Stomach (tissue), 4 donors: ENCODE measurements around the gene SENP6.

ENCODE experiments used
- CTCF ChIP-seq, 7 experiments: fragments of 450-650 bp in 4 of 7; fragments of 200-600 bp in 3 of 7; sonication (generic) in 3 of 7; IDR thresholded peaks; one replicate each; pipeline ENCODE4 v1.5.1; 2016 to 2019; ENCODE audit warnings: antibody characterized with exemption in 7 of 7, control low read depth in 2 of 7, mild to moderate bottlenecking in 1 of 7
- POLR2AphosphoS5 ChIP-seq, 3 donors: sonication (generic); formaldehyde crosslinking; IDR thresholded peaks; one replicate each; pipeline ENCODE4 v1.6.1; 2016; ENCODE audit warnings: antibody characterized with exemption in 3 of 3

GRCh38 chr6:75613056-75613501 is 11.4 kb downstream of the SENP6 start:
- no peak for TF ChIP-seq CTCF (IDR thresholded peaks at IDR 0.05)
- TF ChIP-seq POLR2AphosphoS5 (IDR thresholded peaks at IDR 0.05) = no peak
